ENCODE data around the gene GDF10.

DNA sequence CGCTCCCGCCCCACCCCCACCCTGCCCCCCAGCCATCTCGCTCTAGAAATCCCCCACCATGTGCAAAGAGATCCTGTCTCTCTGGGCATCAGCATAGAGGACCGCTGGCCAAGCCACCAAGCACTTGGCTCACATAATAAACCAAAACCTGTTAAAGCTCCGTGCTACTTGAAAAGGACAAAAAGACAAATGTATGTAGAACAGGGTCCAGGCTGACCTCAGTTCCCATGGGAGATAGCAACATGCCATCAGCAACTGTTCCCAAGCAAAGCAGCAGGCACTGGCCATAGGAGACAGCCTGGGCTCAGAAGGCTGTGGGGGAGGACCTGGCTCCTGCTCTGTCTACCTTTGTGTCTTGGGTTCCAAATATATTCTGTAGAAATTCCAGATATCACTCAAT, 38.4 kb upstream of the GDF10 start:
- TF ChIP-seq ZNF584 (CRISPR knock-in tag; IDR thresholded peaks at IDR 0.05; ENCODE audit: low read depth), result no peak
- no peak for TF ChIP-seq KLF6 (CRISPR knock-in tag; IDR thresholded peaks at IDR 0.05; ENCODE audit: borderline replicate concordance)
- TF ChIP-seq ZBTB2 (IDR thresholded peaks at IDR 0.05), result no peak
- no peak for TF ChIP-seq STAT5A (IDR thresholded peaks at IDR 0.05; ENCODE audit: borderline replicate concordance, low read length)
- TF ChIP-seq WHSC1 (IDR thresholded peaks at IDR 0.05; ENCODE audit: low read length), result no peak
- TF ChIP-seq BHLHE40 (IDR thresholded peaks at IDR 0.05; ENCODE audit: low read length), result no peak
- TF ChIP-seq MTA3 (IDR thresholded peaks at IDR 0.05; ENCODE audit: borderline replicate concordance), result no peak
- TF ChIP-seq NCOA2 (IDR thresholded peaks at IDR 0.05; ENCODE audit: partially characterized antibody in 2 of 2), result no peak
- TF ChIP-seq ZKSCAN1 (IDR thresholded peaks at IDR 0.05; ENCODE audit: low read depth, low read length), result no peak
- no peak for TF ChIP-seq DPF2 (IDR thresholded peaks at IDR 0.05)
- no peak for TF ChIP-seq CEBPZ (IDR thresholded peaks at IDR 0.05; ENCODE audit: borderline replicate concordance, low read depth, low read length)

Measured in K562 (cell line).